GM20431 (cell line): ENCODE measurements around the gene LMBR1.

Experiments
- in situ Hi-C: fragments of 300-500 bp; cut with MseI, MboI; formaldehyde crosslinking; loops from one replicate; pipeline ENCODE4 v1.15.0; 2020; ENCODE audit warnings: low sequenced_read_pairs; ENCODE audit not compliant: unreplicated experiment

LMBR1 gene

DNA sequence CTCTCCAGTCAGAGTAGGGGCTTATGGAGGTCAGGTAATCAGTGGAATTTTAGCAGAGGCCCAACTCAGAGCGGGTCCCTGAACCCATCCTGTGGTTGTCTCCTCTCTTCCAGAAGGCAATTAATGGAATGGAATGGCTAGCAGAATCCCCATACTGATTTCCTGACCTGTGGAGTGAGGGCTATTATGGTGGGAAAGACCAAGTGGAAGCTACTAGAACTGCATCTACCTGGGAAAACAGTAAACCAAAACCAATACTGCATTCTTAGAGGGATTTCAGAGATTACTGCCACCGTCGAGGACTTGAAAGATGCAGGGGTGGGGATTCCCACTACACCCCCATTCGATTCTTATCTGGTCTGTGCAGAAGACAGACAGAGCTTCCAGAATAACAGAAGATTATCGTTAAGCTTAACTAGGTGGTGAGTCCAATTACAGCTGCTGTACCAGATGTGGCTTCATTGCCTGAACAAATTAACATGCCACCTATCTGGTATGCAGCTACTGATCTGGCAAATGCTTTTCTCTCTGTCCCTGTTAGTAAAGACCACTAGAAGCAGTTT lies 73.2 kb downstream of the LMBR1 start:
- in situ Hi-C loops = loop anchor here (25.0 kb wide), 1 partner anchor 1008 kb away; the partner anchor contains the start of gene SHH

DNA sequence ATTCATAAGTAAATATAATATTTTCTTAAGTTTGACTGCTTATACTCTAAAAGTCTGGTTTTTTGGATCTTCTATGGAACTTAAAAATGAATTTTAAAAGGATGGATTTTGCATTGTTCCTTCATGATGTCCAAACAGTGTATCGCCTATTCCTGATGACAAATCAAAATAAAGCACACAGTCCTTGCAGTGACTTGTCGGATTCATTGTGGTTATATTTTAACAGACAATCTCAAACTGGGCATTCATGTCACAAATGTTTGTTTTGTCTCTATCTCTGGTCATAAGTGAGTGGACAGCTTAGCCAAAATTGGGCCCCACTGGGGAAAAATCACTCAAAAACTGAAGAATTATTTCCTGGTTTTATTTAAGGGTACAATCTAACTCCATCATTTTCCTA lies 74.8 kb downstream of the LMBR1 start:
- in situ Hi-C loops = loop anchor here (25.0 kb wide), 1 partner anchor 1006 kb away; the partner anchor contains the start of gene SHH

DNA sequence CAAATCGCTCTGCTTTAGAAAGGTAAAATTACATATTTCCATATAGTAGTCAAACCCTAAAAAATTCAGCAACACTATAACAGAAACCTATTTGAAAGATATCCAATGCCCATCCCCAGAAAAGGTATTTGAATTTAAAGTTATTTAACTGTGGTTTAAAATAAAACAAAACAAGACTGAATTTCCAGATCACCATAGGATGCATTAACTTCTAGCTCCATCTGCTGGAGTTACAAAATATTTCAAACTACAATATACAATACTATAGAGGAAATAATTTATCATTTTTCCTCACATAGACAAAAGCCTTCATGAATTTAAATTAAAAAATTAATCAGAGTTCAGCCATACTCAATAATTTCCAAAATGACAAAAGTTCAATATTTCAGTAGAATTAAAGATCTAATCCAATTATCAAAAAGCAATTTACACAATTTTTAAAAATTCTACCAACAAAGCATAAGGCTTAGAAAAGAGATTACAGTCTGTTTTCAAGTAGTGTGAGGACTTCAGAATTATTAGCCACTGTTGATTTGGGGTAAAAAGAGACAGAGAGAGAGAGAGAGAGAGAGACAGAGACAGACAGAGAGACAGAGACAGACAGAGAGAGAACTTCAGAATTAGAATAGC lies 75.9 kb downstream of the LMBR1 start:
- in situ Hi-C loops = loop anchor here (25.0 kb wide), 1 partner anchor 1005 kb away; the partner anchor contains the start of gene SHH

DNA sequence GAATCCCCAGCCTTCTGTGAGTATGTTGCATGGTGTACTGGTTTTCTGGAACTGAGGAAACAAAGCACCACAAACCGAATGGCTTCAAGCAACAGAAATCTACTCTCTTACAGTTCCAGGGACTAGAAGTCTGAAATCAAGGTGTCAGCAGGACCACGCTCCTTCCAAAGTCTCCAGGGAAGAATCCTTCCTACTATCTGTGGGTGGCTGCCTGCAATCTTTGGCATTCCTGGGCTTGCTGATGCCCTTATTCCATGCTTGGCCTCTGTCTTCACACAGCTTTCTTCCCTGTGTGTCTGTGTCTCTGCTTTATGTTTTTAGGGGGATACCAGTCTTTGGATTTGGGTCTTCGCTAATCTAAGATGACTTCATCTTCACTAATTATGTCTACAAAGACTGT lies 81.3 kb downstream of the LMBR1 start:
- in situ Hi-C loops = loop anchor here (25.0 kb wide), 1 partner anchor 999 kb away; the partner anchor contains the start of gene SHH

DNA sequence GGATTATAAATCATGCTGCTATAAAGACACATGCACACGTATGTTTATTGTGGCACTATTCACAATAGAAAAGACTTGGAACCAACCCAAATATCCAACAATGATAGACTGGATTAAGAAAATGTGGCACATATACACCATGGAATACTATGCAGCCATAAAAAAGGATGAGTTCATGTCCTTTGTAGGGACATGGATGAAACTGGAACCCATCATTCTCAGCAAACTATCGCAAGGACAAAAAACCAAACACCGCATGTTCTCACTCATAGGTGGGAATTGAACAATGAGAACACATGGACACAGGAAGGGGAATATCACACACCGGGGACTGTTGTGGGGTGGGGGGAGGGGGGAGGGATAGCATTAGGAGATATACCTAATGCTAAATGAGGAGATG lies 89.3 kb downstream of the LMBR1 start:
- in situ Hi-C loops = loop anchor here (25.0 kb wide), 1 partner anchor 991 kb away; the partner anchor contains the start of gene SHH

DNA sequence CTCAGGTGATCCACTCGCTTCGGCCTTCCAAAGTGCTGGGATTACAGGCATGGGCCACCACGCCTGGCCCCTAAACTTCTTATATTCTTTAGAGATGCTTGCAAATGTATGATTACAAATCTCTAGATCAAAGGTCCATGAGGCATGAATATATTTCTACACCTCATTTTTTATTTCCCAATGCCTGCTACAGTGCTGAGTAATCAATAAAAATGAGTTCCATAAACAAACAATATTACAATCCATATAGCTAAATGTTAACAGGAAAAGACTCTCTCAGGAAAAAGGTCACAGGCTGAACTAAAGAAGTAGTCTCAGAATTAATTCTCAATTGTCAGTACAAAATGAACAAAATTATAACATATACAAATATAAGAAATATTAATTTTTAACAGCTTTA lies 90.8 kb downstream of the LMBR1 start:
- in situ Hi-C loops = loop anchor here (25.0 kb wide), 1 partner anchor 990 kb away; the partner anchor contains the start of gene SHH

DNA sequence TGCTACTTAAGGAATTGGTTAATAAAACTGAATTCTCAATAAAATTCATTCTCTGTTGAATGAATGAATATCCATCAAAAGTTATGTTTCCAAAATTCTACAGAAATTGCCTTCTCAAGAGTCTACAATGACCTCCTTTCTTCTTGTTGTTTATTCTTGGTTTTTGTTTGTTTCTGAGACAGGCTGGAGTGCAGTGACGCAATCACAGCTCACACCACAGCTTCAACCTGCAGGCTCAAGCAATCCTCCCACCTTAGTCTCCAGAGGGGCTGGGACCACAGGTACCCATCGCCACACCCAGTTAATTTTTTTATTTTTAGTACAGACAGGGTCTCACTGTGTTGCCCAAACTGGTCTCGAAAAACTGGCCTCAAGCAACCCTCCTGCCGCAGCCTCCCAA lies 97.6 kb downstream of the LMBR1 start:
- in situ Hi-C loops = no loop called here

DNA sequence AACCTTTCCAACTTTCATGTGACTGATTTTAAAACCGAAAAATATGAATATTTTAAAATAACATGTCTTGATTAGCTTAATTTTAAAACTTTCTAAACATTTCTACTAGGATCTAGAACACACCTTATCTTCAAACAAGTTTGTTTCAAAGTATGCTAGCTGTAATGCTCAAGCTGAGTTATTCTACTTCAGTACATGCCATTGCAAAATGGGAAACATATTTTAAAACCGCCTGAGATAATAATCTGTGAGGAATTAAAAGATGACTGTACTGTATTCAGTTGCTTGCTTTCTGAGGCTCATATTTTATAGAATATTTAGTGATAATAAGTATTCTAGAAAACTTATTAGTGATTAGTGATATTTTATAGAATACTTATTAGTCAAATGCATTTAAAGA lies 99.6 kb downstream of the LMBR1 start:
- in situ Hi-C loops = no loop called here

DNA sequence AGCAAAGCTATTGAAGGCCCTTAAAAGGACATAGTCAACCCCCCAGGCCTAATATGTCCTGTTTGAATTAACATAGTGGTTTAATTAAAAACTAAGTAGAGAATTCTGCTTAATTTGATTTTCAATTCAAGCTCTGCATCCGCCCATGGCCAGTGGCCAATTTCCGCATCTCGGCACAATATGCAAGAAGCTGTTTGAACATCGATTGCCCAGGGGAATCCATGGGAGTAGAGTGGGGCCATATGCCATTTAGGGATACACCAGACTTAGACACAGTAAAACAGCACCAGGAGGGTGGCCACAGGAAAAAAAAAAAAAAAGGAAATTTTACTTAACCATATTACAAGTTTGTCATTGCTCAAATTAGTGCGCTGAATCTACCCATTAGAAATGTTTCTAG lies 100.4 kb downstream of the LMBR1 start:
- in situ Hi-C loops = no loop called here

DNA sequence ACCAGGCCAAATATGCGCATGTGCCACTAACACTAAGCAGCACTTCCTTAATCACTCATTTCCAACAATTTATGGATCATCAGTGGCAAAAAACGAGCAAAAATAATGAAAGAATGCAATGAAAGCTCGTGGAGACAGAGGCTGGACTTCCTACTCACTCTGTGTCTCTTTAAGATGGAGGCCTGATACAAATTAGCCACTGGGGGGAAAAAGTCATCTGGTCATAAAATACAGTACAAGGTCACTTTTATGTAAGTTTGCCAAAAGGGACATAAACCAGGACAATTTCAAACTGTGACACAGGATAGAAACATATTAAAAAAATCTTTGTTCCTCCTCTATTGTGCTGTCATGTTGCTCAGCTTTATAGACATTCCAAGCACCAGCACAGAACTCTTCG lies 101.7 kb downstream of the LMBR1 start:
- in situ Hi-C loops = no loop called here

DNA sequence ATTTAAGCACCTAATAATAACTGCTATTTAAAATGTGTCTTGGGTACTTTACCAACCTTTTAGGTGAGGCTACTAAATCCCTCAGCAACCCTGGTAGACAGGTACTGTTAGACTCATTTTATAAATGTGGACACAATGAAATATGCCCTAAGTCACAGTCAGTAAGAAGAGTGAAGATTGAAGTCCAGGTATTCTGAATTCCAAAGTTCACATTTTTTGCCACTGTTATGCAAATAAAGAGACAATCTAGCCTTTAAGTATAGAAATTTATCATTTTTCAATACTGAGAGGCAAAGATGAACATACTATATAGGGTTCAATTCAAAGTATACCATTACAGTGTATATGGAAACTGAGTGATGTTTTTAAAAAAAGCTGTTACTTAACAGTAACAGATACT lies 102.7 kb downstream of the LMBR1 start:
- in situ Hi-C loops = no loop called here

DNA sequence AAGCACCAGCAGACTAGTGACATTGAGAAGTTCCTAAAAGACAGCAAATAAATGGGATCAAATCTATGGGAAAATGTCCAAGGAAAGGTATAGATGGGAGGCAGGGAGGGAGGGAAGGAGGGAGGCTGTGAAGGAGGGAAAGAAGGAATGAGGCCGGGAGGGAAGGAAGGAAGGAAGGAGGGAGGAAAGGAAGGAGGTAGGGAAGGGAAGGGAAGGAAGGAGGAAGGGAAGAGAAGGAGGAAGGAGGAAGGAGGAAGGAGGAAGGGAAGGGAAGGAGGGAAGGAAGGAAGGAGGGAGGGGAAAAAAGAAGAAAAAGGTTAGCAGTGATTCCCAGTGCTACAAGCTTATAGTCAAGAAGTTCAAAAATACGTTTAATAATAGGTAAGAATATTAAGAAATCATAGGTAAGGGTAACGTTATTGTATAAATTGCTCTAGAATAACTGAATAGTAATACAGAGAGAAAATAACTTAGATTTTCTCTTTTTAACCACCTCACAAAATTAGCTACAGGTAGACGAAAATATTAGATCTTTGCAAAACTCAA lies 106.9 kb downstream of the LMBR1 start:
- in situ Hi-C loops = no loop called here

DNA sequence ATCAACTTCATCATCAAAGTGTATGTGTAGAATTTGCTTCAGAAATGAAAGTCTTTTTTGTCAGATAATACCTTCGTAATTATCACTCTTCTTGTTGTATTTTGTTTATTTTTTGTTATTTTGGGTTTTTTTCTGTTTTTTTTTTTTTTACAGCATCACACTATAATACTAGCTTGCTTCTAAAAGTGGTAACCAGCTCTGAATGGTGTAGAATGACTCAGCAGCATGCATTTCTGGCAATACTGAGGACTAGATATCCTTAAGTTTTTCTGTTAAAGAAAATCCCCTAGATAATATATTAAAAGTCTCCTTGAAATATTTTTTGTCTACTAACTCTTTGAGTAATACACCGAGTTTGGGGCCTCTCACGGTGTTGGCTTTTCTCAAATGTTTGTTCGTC lies 109.1 kb downstream of the LMBR1 start:
- in situ Hi-C loops = no loop called here

DNA sequence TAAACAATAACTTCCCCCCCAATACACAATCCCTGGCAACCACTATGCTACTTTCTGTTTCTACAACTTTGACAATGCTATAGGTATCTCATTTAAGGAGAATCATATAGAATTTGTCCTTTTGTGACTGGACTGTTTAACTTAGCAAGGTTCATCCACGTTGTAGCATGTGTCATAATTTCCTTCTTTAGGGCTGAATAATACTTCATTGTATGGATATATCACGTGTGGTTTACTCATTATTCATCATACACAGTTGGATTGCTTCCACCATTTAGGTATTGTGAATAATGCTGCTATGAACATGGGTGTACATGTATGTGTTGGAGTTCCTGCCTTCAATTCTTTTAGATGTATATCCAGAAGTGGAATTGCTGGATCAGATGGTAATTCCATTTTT lies 111.0 kb downstream of the LMBR1 start:
- in situ Hi-C loops = no loop called here

DNA sequence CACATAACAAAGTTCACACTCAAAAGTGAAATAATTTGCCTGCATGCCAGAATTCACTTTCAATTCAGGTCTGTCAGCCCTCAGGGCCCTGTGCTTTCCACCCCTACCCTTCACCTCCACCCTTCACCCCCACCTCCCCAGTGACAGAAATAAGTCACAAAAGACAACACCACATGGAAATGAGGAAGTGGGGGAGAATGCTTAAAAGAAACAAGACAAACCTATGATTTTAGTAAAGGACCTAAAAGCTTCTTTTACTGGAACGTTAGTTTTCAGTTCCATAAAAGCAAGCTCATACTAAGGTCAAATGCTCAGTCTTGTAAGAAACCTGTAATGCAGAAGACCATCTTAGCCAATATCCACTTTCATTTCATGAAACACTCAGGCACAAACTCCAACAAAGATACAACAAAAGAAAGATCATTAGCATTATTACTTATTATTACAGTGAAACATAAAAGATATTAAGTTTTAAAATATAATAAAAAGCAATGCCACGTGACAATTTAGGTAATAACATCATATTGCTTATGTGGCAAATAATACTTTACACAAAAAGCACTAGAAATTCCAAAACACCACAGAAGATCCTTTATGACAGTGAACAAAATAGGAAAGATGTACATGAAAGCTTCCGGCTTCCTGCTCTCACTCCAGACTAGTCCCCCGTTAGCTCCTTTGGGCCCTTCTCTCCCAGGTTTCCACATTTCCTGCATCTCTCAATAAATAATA lies 112.1 kb downstream of the LMBR1 start:
- in situ Hi-C loops = no loop called here

DNA sequence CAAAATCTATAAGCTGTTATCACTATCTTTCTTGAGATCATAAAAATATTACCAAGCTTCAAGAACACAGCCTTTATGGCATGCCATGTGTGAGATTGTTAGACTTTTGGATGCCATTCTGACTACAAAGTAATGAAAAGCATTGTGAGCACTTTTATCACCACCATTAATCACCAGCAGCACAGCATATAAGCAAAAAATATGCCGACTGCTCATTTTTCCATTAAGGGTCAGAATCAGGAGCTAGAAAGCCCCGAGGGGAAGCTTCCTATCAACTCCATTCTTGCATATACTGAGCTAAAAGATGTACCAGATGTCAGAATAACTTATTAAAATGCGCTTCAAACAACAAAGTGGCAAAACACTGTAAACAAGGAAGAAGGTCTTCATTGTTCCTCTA lies 114.3 kb downstream of the LMBR1 start:
- in situ Hi-C loops = no loop called here

DNA sequence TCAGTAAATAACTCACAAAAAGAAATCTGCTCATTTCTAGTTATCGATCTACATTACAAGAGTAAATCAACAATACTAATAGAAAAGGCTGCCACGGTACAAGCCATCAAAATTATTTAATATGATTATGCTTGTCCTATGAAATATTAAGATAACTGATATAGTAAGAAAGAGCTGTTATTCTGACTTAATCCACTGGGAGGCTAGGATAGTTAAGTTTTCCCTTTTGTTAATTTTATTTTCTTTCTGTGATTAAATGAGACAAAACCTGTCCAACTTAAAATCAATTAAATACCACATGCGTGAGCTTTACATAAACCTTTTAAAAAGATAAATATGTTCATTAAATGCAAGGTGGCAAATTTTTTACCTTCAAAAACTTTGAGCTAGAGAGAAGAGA lies 114.8 kb downstream of the LMBR1 start:
- in situ Hi-C loops = no loop called here

DNA sequence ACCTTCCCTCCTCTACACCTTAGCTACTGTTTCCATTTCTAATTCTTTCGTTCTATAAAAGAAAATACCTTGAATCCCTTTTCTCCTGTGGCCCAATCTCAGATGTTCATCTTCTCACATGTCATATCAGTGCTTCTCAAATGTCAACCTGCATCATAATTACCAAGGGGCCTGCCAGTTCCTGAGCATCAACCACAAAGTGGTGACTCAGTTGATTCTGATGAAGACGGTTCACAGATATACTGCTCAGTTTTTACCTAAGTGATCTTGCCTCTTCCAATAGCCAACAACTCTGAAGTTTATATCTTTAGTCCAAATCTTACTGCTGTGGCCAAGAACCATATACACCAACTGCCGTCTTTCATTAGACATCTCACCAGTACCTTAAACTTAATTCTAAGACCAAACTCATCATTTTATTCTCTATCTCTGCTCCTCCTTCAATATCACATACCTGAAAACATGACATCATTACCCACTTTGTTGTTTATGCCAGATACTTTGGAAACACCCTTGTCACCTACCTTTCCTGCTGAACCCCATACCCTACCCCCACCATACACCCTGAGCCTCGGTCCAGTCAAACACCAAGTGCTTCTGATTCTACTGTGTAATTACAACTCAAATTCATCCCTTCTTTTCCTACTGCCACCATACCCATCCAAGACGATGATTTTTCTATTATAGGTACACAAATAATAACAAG lies 115.5 kb downstream of the LMBR1 start:
- in situ Hi-C loops = no loop called here

DNA sequence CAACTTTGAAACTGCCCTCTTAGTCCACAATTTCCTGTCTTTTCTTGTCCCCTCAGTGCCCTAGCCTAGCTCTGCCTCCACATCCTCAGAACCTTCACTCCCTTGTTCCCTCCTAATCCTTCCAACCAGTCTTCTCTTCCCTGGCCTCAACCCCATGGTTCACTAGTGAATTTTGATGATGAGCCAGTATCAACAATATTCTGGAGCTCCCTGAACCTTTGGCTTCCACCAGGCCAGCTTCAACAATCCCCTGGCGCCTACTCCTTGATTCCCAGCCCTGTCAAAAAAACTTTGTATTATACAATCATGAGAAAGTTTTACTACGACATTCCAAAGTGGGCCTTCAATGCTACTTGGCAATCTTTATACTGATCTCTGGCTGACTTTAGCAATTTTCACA lies 116.5 kb downstream of the LMBR1 start:
- in situ Hi-C loops = no loop called here

DNA sequence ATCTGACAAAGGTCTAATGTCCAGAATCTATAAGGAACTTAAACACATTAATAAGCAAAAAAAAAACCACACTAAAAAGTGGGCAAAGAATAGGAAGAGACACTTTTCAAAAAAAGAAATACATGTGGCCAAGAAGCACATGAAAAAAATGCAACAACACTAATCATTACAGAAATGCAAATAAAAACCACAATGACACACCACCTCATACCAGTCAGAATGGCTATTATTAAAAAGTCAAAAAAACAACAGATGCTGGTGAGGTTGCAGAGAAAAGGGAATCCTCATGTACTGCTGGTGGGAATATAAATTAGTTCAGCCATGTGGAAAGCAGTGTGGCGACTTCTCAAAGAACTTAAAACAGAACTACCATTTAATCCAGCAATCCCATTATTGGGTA lies 119.0 kb downstream of the LMBR1 start:
- in situ Hi-C loops = no loop called here
